PFSK-1 (cell line): ENCODE data around the gene CNOT3.

Source experiments
- FOXP2 ChIP-seq: optimal IDR thresholded peaks from 2 replicates; pipeline ENCODE3; 2011; ENCODE audit warnings: borderline replicate concordance, control low read depth, inconsistent platforms; ENCODE audit not compliant: insufficient read depth; ENCODE audit errors: extremely low read length, extremely low read depth
- POLR2AphosphoS5 ChIP-seq: IDR thresholded peaks from 2 replicates; pipeline ENCODE4 v1.6.1; 2012; ENCODE audit warnings: low read depth, mild to moderate bottlenecking, control low read depth, low read length, moderate library complexity
- SIN3A ChIP-seq: IDR thresholded peaks from 2 replicates; pipeline ENCODE4 v1.6.1; 2012; ENCODE audit warnings: mild to moderate bottlenecking, low read length, moderate library complexity, borderline replicate concordance; ENCODE audit not compliant: insufficient read depth
- TAF1 ChIP-seq: IDR thresholded peaks from 2 replicates; pipeline ENCODE4 v1.6.1; 2012; ENCODE audit warnings: low read length, control low read depth, borderline replicate concordance; ENCODE audit not compliant: insufficient read depth
- TF ChIP-seq, protein P1 (sequence below), 2 experiments: IDR thresholded peaks; 2 replicates each; pipeline versions ENCODE4 v1.6.1 to v1.8.0; 2011 to 2012; ENCODE audit warnings: low read depth in 2 of 2, low read length in 2 of 2, control low read depth in 1 of 2, inconsistent platforms in 1 of 2, mild to moderate bottlenecking in 1 of 2, moderate library complexity in 1 of 2; ENCODE audit not compliant: insufficient read depth in 1 of 2

CNOT3 gene

DNA sequence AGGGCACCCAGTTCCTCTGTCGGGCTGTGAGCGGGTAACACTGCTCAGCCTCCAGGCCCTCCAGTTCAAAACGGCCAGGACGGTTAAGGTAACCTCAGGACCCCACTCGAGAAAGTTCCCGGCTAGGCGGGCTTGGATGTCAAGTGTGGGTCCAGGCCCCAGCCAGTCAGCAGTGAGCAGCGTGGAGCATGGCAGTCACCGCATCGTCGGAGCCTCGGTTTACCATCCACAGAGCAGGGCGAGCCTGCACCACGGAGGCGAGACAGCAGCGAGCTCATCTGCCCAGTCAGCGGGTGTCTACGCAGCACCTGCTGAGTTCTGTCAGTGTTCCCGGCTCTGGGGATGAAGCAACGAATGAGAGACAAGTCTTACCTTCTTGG is 8.0 kb upstream of the CNOT3 start:
- TF ChIP-seq, protein P1, sequence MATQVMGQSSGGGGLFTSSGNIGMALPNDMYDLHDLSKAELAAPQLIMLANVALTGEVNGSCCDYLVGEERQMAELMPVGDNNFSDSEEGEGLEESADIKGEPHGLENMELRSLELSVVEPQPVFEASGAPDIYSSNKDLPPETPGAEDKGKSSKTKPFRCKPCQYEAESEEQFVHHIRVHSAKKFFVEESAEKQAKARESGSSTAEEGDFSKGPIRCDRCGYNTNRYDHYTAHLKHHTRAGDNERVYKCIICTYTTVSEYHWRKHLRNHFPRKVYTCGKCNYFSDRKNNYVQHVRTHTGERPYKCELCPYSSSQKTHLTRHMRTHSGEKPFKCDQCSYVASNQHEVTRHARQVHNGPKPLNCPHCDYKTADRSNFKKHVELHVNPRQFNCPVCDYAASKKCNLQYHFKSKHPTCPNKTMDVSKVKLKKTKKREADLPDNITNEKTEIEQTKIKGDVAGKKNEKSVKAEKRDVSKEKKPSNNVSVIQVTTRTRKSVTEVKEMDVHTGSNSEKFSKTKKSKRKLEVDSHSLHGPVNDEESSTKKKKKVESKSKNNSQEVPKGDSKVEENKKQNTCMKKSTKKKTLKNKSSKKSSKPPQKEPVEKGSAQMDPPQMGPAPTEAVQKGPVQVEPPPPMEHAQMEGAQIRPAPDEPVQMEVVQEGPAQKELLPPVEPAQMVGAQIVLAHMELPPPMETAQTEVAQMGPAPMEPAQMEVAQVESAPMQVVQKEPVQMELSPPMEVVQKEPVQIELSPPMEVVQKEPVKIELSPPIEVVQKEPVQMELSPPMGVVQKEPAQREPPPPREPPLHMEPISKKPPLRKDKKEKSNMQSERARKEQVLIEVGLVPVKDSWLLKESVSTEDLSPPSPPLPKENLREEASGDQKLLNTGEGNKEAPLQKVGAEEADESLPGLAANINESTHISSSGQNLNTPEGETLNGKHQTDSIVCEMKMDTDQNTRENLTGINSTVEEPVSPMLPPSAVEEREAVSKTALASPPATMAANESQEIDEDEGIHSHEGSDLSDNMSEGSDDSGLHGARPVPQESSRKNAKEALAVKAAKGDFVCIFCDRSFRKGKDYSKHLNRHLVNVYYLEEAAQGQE (IDR thresholded peaks at IDR 0.05; ENCODE audit: insufficient read depth in 1 of 2, low read depth in 2 of 2, low read length in 2 of 2) = no peak
- no peak for TF ChIP-seq TAF1
- no peak for TF ChIP-seq POLR2AphosphoS5
- TF ChIP-seq FOXP2 = no peak
- TF ChIP-seq SIN3A = no peak

DNA sequence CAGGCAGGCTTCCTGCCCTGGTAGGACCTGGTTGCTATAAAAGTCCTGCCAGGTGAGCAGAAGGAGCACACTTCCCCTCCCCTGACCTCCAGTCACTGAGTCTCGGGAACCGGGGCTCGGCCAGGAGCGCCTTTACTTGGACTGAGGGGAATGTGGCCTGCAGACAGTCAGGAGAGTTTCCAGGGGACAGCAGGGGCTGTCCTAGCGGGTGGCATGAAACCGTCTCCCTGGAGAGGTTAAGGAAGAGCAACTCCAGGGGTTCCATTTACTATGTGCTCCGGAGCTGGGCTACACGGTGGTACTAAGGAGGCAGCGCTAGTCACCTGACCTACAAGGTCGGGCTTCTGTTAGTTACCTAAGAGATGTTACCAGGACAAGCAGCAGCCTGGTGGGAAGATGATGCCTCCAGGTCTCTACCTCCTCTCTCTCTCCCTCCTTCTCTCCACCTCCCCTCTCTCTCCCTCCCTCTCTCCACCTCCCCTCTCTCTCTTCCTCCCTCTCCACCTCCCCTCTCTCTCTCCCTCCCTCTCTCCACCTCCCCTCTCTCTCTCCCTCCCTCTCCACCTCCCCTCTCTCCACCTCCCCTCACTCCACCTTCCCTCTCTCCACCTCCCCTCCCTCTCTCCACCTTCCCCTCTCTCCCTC is 4.1 kb upstream of the CNOT3 start:
- TF ChIP-seq, protein P1 (IDR thresholded peaks at IDR 0.05; ENCODE audit: insufficient read depth in 1 of 2, low read depth in 2 of 2, low read length in 2 of 2) = no peak
- TF ChIP-seq SIN3A (no peak), FOXP2 (no peak), TAF1 (no peak), POLR2AphosphoS5 (no peak)

DNA sequence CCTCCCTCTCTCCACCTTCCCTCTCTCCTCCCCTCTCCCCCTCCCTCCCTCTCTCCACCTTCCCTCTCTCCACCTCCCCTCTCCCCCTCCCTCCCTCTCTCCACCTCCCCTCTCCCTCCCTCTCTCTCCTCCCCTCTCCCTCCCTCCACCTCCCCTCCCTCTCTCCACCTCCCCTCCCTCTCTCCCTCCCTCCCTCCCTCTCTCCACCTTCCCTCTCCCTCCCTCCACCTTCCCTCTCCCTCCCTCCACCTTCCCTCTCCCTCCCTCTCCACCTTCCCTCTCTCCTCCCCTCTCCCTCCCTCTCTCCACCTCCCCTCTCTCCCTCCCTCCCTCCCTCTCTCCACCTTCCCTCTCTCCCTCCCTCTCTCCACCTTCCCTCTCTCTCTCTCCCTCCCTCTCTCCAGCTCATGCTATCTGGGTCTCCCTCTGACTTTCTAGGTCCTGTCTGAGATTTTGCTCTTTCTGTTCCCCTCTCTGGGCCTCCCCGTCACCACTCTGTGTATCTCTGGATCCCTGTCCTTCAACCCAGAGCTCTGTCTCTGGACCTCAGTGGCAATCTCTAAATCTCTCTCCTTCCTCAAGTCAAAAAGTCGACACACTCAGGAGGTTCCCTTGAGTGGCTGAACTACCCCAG is 3.5 kb upstream of the CNOT3 start:
- TF ChIP-seq POLR2AphosphoS5 (no peak), TAF1 (no peak), SIN3A (no peak), FOXP2 (no peak)
- TF ChIP-seq, protein P1 (IDR thresholded peaks at IDR 0.05; ENCODE audit: insufficient read depth in 1 of 2, low read depth in 2 of 2, low read length in 2 of 2) = no peak

DNA sequence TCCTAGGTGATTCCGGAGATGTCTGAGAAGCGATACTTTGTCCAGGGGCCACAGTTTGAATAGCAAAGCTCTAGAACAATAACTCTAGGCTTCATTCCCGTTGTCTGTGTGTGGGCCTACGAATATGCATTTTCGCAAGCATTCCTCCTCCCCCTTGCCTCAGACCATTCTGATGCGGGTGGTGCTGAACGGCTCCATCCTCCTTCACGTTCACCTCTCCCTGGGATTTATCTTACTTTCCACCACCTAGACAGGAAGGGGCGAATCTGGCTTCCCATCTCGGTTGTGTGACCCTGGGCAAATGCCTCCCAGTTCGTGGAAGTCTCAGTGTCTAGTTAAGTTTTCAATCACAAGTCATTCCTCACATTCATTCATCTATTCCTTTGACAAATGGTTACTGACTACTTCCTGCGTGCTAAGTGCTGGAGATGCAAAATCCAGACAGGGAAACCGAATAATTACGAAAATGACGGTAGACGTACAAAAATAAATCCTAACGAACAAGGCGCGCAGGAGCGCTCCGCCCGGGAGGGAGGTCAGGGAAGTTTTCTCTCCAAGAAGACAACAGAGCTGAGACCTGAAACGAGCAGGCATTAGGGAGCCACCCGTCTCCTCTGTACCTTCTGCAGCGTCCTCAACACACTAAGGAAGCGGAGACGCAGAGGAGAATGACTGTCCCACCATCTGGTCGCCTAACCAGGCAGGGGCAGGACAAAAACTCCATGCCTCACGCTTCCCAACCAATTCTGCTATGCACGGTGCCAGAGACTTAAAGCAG is 1.3 kb upstream of the CNOT3 start:
- TF ChIP-seq, protein P1 (IDR thresholded peaks at IDR 0.05; ENCODE audit: insufficient read depth in 1 of 2, low read depth in 2 of 2, low read length in 2 of 2) = no peak
- no peak for TF ChIP-seq SIN3A
- TF ChIP-seq TAF1 = no peak
- no peak for TF ChIP-seq POLR2AphosphoS5
- TF ChIP-seq FOXP2 = no peak
